Inferior parietal cortex (tissue), 1 donor: ENCODE results near the gene PPP2R2D.
"Not testable (repeated sequence)": the region's sequence is repeated elsewhere in the genome, so short reads cannot be mapped to it uniquely, and the experiment has no call there.

ENCODE experiments used
- DNase-seq: peaks from one replicate; pipeline ENCODE4 v3.0.0-alpha.2; 2016; ENCODE audit errors: extremely low spot score

The PPP2R2D gene

GRCh38 chr10:131947631-131948347 lies 47.0 kb downstream of the PPP2R2D start:
- DNase-seq: no peak

GRCh38 chr10:131948501-131948900 lies 47.7 kb downstream of the PPP2R2D start:
- DNase-seq: no peak

GRCh38 chr10:131949041-131949862 lies 48.4 kb downstream of the PPP2R2D start:
- no peak for DNase-seq

GRCh38 chr10:131949908-131950307 lies 49.1 kb downstream of the PPP2R2D start:
- DNase-seq: not testable (repeated sequence)

GRCh38 chr10:131954356-131954965 lies 53.7 kb downstream of the PPP2R2D start:
- no peak for DNase-seq

GRCh38 chr10:131955591-131956340 lies 55.0 kb downstream of the PPP2R2D start:
- no peak for DNase-seq

GRCh38 chr10:131959841-131960240 lies 59.0 kb downstream of the PPP2R2D start:
- DNase-seq: no peak

GRCh38 chr10:131960631-131961046 lies 59.8 kb downstream of the PPP2R2D start:
- DNase-seq: no peak

- DNase-seq: no peak
Measured at GRCh38 chr10:131961047-131961776, 60.4 kb downstream of the PPP2R2D start.

- DNase-seq: no peak
Measured at GRCh38 chr10:131961777-131962662, 61.2 kb downstream of the PPP2R2D start.

- DNase-seq: no peak
Measured at GRCh38 chr10:131963350-131963749, 62.5 kb downstream of the PPP2R2D start.

- no peak for DNase-seq
Measured at GRCh38 chr10:131963811-131964210, 63.0 kb downstream of the PPP2R2D start.

GRCh38 chr10:131964298-131964697 lies 63.5 kb downstream of the PPP2R2D start:
- no peak for DNase-seq

GRCh38 chr10:131968949-131969348 lies 68.1 kb downstream of the PPP2R2D start:
- no peak for DNase-seq

GRCh38 chr10:131970946-131971345 lies 70.1 kb downstream of the PPP2R2D start:
- DNase-seq: no peak

- no peak for DNase-seq
Measured at GRCh38 chr10:131971591-131971990, 70.8 kb downstream of the PPP2R2D start.

GRCh38 chr10:131972474-131973071 lies 71.8 kb downstream of the PPP2R2D start:
- no peak for DNase-seq

- no peak for DNase-seq
Measured at GRCh38 chr10:131973160-131973951, 72.5 kb downstream of the PPP2R2D start.
